Stimulated activated CD4-positive, alpha-beta T cell treated with anti-CD3 and anti-CD28 coated beads, TNF-alpha, amount 100 ng/mL, for 48 hours (primary cell): ENCODE results near the gene DKKL1.
A peak's percentile ranks its signal among the peaks of the same experiment; 100 is the strongest.
"Not testable (repeated sequence)": the region's sequence is repeated elsewhere in the genome, so short reads cannot be mapped to it uniquely, and the experiment has no call there.

Experiments used
- DNase-seq, 3 donors: peaks; one replicate each; pipeline ENCODE4 v3.0.0-alpha.2; 2020; ENCODE audit warnings: low read depth in 3 of 3

DKKL1 gene

GRCh38 chr19:49362048-49362928 lies 1.4 kb upstream of the DKKL1 start, which contains the start of gene TEAD2:
Gene TEAD2 (minus strand): TSS chr19:49362416. CDS start chr19:49360075, 2,341 bp downstream.
- DNase-seq = no peak

- DNase-seq = no peak
Measured at GRCh38 chr19:49362929-49363267, 779 bp upstream of the DKKL1 start.

- no peak for DNase-seq
Measured at GRCh38 chr19:49364083-49364737, 533 bp downstream of the DKKL1 start.

GRCh38 chr19:49366110-49366509 lies 2.4 kb downstream of the DKKL1 start:
- no peak for DNase-seq

DNA sequence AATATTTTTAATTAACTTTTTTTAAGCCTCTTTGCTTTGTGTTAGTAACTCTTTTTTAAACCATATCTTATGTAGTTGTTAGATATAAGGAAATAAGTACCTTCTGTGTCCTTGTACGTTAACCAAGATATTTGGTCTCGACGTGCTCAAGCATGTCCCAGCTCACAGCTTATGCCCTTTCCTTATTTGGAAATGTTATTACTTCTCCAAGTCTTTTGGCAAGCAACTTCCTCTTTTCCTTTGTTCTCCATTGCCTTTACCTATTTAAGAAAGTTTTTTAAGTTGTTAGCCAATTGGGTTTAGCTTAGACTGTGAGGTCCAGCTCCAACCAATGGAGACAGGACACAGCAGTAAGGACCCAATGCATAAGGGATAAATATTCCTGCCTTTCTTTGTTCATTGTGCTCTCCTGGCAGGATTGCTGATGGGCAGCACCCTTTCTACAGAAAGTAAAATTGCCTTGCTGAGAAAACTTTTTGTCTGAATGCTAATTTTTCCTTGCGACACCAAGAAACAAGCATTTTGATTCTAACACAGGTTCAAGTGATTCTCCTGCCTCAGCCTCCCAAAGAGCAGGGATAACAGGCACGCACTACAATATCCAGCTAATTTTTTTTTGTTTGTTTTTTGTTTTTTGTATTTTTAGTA lies 5.2 kb downstream of the DKKL1 start:
- DNase-seq = no peak

DNA sequence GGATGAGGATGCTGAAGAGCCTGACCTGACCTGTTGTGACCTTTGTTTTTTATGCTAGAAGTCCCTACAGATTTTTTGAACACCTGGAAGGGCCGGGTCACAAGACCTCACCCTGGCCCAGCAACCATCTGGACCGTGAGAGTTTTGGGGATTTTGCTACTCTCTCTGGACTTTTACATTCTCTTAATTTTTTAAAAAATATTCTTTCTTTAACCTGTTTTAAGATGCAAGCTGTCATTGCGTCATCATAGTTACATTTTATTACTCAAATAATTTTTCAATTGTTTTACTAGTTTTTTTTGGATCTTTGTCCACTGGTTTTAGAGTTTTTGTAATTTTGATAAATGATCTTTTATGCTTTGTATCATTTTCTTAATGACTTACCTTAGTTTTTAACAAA lies 7.5 kb downstream of the DKKL1 start:
- DNase-seq = no peak

GRCh38 chr19:49373174-49373573 lies 9.5 kb downstream of the DKKL1 start:
- DNase-seq = not testable (repeated sequence)

DNA sequence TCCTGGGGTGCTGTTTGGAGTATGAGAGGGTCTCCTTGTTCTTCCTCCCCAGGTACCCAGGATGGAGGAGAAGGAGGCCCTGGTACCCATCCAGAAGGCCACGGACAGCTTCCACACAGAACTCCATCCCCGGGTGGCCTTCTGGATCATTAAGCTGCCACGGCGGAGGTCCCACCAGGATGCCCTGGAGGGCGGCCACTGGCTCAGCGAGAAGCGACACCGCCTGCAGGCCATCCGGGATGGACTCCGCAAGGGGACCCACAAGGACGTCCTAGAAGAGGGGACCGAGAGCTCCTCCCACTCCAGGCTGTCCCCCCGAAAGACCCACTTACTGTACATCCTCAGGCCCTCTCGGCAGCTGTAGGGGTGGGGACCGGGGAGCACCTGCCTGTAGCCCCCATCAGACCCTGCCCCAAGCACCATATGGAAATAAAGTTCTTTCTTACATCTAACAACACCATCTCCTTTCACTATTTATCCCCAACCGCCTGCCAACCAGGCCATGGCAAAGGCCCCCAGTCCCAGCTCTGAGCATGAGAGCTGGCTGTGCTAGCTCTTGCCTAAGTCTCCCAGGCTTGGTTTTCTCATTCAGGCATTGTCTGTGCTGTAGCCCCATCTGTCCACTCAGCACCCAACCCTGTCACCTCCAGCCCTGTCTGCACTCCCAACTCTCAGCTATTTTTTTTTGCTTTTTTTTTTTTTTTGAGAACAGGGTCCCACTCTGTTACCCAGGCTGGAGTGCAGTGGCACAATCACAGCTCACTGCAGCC lies 11.2 kb downstream of the DKKL1 start:
- no peak for DNase-seq

DNA sequence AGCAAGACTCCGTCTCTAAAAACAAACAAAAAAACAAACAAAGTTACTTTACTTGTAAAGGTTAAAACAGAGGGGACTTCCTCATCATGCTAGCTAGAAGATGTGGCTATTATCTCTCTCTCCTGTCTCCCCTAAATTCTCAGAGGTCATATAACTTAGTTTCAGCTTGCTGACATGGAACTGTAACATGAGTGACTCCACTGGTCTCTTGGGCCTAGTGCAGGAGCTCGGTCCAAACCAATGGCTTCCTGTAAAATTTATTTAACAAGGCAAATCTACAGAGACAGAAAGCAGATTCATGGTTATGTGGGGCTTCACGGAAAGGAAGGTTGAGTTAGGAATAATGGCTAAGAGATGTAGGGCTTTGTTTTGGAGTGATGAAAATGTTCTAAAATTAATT lies 14.8 kb downstream of the DKKL1 start:
- no peak for DNase-seq

- no peak for DNase-seq
Measured at GRCh38 chr19:49380391-49380790, 16.7 kb downstream of the DKKL1 start.

GRCh38 chr19:49382639-49383038 lies 19.0 kb downstream of the DKKL1 start:
- DNase-seq = no peak

GRCh38 chr19:49383599-49383998 lies 19.9 kb downstream of the DKKL1 start:
- no peak for DNase-seq

DNA sequence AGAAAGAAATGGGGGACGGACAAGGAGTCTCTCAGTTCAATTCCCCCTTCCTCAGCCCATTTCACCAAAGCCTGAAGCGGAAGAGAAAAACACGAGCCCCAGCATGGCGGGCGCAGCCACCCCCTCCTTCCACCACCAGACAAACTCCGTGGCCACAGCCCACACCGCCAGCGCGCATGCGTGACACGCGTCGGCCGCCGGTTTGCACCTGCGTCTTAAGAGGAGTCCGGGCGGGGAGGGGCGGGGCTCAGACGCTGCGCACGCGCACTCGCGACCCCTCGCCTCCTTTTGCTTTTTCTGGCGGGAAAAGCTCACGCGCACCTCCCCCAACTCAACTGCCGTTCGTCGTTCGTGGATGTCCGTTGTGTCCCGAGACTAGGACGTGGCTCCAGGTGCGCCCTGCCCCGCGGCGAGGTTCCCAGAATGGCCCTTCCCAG lies 24.3 kb downstream of the DKKL1 start, which contains the start of gene KASH5:
TSS of gene KASH5 (plus strand) at position 314 of the 437 bp plus-strand sequence. CDS start 2,635 bp downstream, outside the sequence.
- DNase-seq = peak; percentile 57 to 88 (median 78)

- no peak for DNase-seq
Measured at GRCh38 chr19:49389406-49389805, 25.7 kb downstream of the DKKL1 start.

- DNase-seq = no peak
Measured at GRCh38 chr19:49390131-49390928, 26.7 kb downstream of the DKKL1 start.

GRCh38 chr19:49390929-49391359 lies 27.3 kb downstream of the DKKL1 start:
- DNase-seq = no peak

DNA sequence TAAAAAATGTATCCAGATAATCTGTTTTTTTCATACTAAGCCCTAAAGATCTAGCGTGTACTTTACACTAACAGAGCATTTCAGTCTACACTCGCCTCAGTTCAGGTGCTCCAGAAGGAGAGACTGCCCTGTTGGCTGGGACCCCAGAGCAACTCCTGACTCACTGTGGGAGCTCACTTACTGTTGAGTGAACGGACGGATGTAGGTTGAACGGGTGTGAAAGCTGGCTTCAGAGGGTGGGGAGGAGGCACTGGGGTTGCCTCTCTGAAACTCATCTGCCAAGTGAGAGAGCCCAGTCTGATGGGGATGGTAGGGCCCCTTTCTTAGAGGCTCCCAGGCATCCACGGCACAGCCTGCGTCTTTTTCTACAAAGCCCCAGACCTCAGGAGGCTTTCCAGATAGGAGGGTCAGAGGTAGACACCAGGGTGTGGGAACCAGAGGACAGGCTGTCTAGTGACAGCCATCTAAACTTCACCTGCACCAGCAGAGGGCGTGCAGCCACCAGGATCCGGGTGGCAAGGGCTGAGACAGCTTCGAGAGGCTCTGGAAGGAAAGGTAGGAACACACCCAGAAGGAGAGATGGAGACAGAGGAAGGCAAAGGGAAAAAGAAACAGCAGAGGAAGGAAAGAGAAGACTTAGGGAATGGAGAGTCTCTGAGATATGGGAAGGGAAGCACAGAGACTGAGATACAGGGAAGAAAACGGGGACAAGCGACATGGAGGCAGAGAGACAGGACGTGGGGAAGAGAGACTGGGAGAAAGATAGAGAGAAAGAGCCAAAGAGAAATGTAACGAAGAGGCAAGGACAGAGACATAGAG lies 28.1 kb downstream of the DKKL1 start:
- DNase-seq = peak; percentile 61 to 72 (median 66)

GRCh38 chr19:49393881-49394280 lies 30.2 kb downstream of the DKKL1 start:
- no peak for DNase-seq

- DNase-seq = no peak
Measured at GRCh38 chr19:49395581-49396407, 32.1 kb downstream of the DKKL1 start.
